ENCODE data around the gene ACAP1.
A peak's percentile ranks its signal among the peaks of the same experiment; 100 is the strongest.

The ACAP1 gene

GRCh38 chr17:7336240-7337175, at the start of gene ACAP1:
Gene ACAP1 (plus strand): TSS chr17:7336529. CDS start chr17:7336735, 206 bp downstream.
- peak; percentile 58 for DNase-seq (ENCODE audit: low read depth)

GRCh38 chr17:7289256-7290032, 46.9 kb upstream of the ACAP1 start:
- DNase-seq (ENCODE audit: low read depth): no peak

GRCh38 chr17:7290166-7290565, 46.2 kb upstream of the ACAP1 start:
- DNase-seq (ENCODE audit: low read depth): no peak

- no peak for DNase-seq (ENCODE audit: low read depth)
Observed at GRCh38 chr17:7290685-7291084, 45.6 kb upstream of the ACAP1 start.

- DNase-seq (ENCODE audit: low read depth): no peak
Observed at GRCh38 chr17:7292194-7292593, 44.1 kb upstream of the ACAP1 start.

GRCh38 chr17:7292729-7293128, 43.6 kb upstream of the ACAP1 start:
- no peak for DNase-seq (ENCODE audit: low read depth)

- no peak for DNase-seq (ENCODE audit: low read depth)
Observed at GRCh38 chr17:7293159-7293558, 43.2 kb upstream of the ACAP1 start.

GRCh38 chr17:7293816-7294613, 42.3 kb upstream of the ACAP1 start:
- DNase-seq (ENCODE audit: low read depth): no peak

- DNase-seq (ENCODE audit: low read depth): no peak
Observed at GRCh38 chr17:7294614-7295153, 41.6 kb upstream of the ACAP1 start, which contains the start of gene YBX2. Gene YBX2 (minus strand): TSS chr17:7294639. CDS start chr17:7294500, 139 bp downstream.

GRCh38 chr17:7295230-7296180, 40.8 kb upstream of the ACAP1 start:
- no peak for DNase-seq (ENCODE audit: low read depth)

GRCh38 chr17:7296189-7296861, 40.0 kb upstream of the ACAP1 start:
- no peak for DNase-seq (ENCODE audit: low read depth)

GRCh38 chr17:7304179-7304578, 32.1 kb upstream of the ACAP1 start:
- no peak for DNase-seq (ENCODE audit: low read depth)

- peak; percentile 93 for DNase-seq (ENCODE audit: low read depth)
Observed at GRCh38 chr17:7306911-7307685, 29.2 kb upstream of the ACAP1 start, which contains the start of gene EIF5A. Gene EIF5A (plus strand): TSS chr17:7307628. CDS start chr17:7309636, 2,008 bp downstream.

- no peak for DNase-seq (ENCODE audit: low read depth)
Observed at GRCh38 chr17:7307686-7308624, 28.4 kb upstream of the ACAP1 start.

GRCh38 chr17:7308625-7309433, 27.5 kb upstream of the ACAP1 start:
- no peak for DNase-seq (ENCODE audit: low read depth)

- no peak for DNase-seq (ENCODE audit: low read depth)
Observed at GRCh38 chr17:7309628-7310027, 26.7 kb upstream of the ACAP1 start.

- no peak for DNase-seq (ENCODE audit: low read depth)
Observed at GRCh38 chr17:7311110-7311705, 25.1 kb upstream of the ACAP1 start.
